COR-L47 (cell line): ENCODE data around the gene NOVA1.

Experiments
- DNase-seq: peaks from one replicate; lab custom pipeline; 2025; lab: John Stamatoyannopoulos, UW

The NOVA1 gene

GRCh38 chr14:26594148-26594547, 3.7 kb downstream of the NOVA1 start:
- no peak for DNase-seq

GRCh38 chr14:26593357-26593756, 4.5 kb downstream of the NOVA1 start:
- no peak for DNase-seq

GRCh38 chr14:26589925-26590324, 7.9 kb downstream of the NOVA1 start:
- DNase-seq: no peak

- DNase-seq: no peak
Observed at GRCh38 chr14:26577711-26578110, 20.1 kb downstream of the NOVA1 start.

GRCh38 chr14:26554069-26554772, 43.6 kb downstream of the NOVA1 start:
- no peak for DNase-seq

GRCh38 chr14:26549571-26549970, 48.3 kb downstream of the NOVA1 start:
- no peak for DNase-seq

GRCh38 chr14:26548406-26548805, 49.4 kb downstream of the NOVA1 start:
- DNase-seq: no peak

GRCh38 chr14:26538176-26538575, 59.7 kb downstream of the NOVA1 start:
- no peak for DNase-seq

GRCh38 chr14:26531894-26532293, 65.9 kb downstream of the NOVA1 start:
- DNase-seq: no peak

- DNase-seq: no peak
Observed at GRCh38 chr14:26528415-26529182, 69.2 kb downstream of the NOVA1 start.

GRCh38 chr14:26527095-26527494, 70.7 kb downstream of the NOVA1 start:
- no peak for DNase-seq

GRCh38 chr14:26526137-26526536, 71.7 kb downstream of the NOVA1 start:
- no peak for DNase-seq

GRCh38 chr14:26525085-26525484, 72.7 kb downstream of the NOVA1 start:
- DNase-seq: no peak

GRCh38 chr14:26522967-26523366, 74.9 kb downstream of the NOVA1 start:
- DNase-seq: no peak

GRCh38 chr14:26517771-26518170, 80.1 kb downstream of the NOVA1 start:
- no peak for DNase-seq

GRCh38 chr14:26500028-26500427, 97.8 kb downstream of the NOVA1 start:
- DNase-seq: no peak

- no peak for DNase-seq
Observed at GRCh38 chr14:26499546-26499945, 98.3 kb downstream of the NOVA1 start.

- DNase-seq: no peak
Observed at GRCh38 chr14:26486922-26487321, 110.9 kb downstream of the NOVA1 start.

- no peak for DNase-seq
Observed at GRCh38 chr14:26484562-26484961, 113.3 kb downstream of the NOVA1 start.

- no peak for DNase-seq
Observed at GRCh38 chr14:26478967-26479366, 118.9 kb downstream of the NOVA1 start.

GRCh38 chr14:26466862-26467261, 131.0 kb downstream of the NOVA1 start:
- no peak for DNase-seq

- no peak for DNase-seq
Observed at GRCh38 chr14:26463136-26463535, 134.7 kb downstream of the NOVA1 start.

GRCh38 chr14:26454105-26454504, 143.7 kb downstream of the NOVA1 start:
- no peak for DNase-seq
